HepG2 (cell line): ENCODE data around the gene SLC9A9. TPM values are rescaled to one million over a fixed set of nuclear protein-coding genes. Genes with fewer than 3 reads are reported as not detected.

Experiments
- ATAC-seq: fragments of 200-7000 bp; cut with Tn5 transposase; 3 replicates; pipeline ENCODE4 v1.9.1; 2020; ENCODE audit warnings: mild to moderate bottlenecking, moderate library complexity
- BruUV-seq: library from RNA; stranded (reverse); fragments of 400-500 nt; replicated peaks from 2 replicates; lab custom pipeline; 2021; lab: Mats Ljungman, UMichigan
- CTCF ChIA-PET: fragments of 300-600 bp; formaldehyde crosslinking; extraction: SDS; loops from one replicate; lab custom pipeline; 2021; ENCODE audit warnings: low total read pairs, inconsistent platforms, low intra/inter-chr PET ratio; lab: Yijun Ruan, JAX
- POLR2A ChIA-PET: fragments of 350-600 bp; sonication (Branson Sonifier 250); formaldehyde crosslinking; loops from one replicate; lab custom pipeline; 2020; ENCODE audit warnings: antibody characterized with exemption, inconsistent platforms; lab: Yijun Ruan, JAX
- DNase-seq: peaks from one replicate; pipeline ENCODE4 v3.0.0-alpha.2; 2015; ENCODE audit warnings: low spot score
- FAIRE-seq: peaks from 3 replicates; lab custom pipeline; 2011; peaks lifted over from hg19 to GRCh38; lab: Jason Lieb, UNC
- H2AFZ ChIP-seq: one replicate; pipeline ENCODE4 v1.6.1; 2011; ENCODE audit warnings: low read length, inconsistent platforms
- H3K27ac ChIP-seq: fragments of 300-600 bp; 3 replicates; pipeline ENCODE4 v1.8.0; 2011; ENCODE audit warnings: mixed run types, mild to moderate bottlenecking, mixed read lengths, low read length, inconsistent platforms; ENCODE audit not compliant: insufficient read depth; ENCODE audit errors: extremely low read length
- H3K27me3 ChIP-seq, 2 experiments: fragments of 200-600 bp in 1 of 2; 2 replicates in 1 of 2; 3 replicates in 1 of 2; pipeline versions ENCODE4 v1.6.0 to v1.8.0; 2011; ENCODE audit warnings: low read length in 2 of 2, mild to moderate bottlenecking in 2 of 2, moderate library complexity in 2 of 2, inconsistent platforms in 1 of 2; ENCODE audit not compliant: insufficient read depth in 2 of 2, control insufficient read depth in 1 of 2
- H3K36me3 ChIP-seq, 2 experiments: fragments of 200-600 bp in 1 of 2; replicated peaks in 1 of 2; 2 replicates in 1 of 2; 3 replicates in 1 of 2; pipeline versions ENCODE4 v1.5.1 to v1.8.0; 2011; ENCODE audit warnings: low read length in 2 of 2, inconsistent platforms in 1 of 2; ENCODE audit not compliant: insufficient read depth in 2 of 2, control insufficient read depth in 1 of 2
- H3K4me1 ChIP-seq: 2 replicates; pipeline ENCODE4 v1.5.1; 2012; ENCODE audit warnings: low read length, inconsistent platforms; ENCODE audit not compliant: insufficient read depth
- H3K4me2 ChIP-seq: 2 replicates; pipeline ENCODE4 v1.6.0; 2011; ENCODE audit warnings: low read depth, low read length, inconsistent platforms
- H3K4me3 ChIP-seq, 3 experiments: fragments of 200-600 bp in 1 of 3; sonication (generic), shearing (Covaris generic) in 1 of 3; replicated peaks in 1 of 3; 2 replicates each; pipeline ENCODE4 v1.5.1; 2011 to 2016; ENCODE audit warnings: low read length in 3 of 3, inconsistent platforms in 2 of 3, low read depth in 2 of 3, mild to moderate bottlenecking in 2 of 3, control low read depth in 1 of 3, mixed read lengths in 1 of 3; ENCODE audit not compliant: insufficient read depth in 1 of 3
- H3K79me2 ChIP-seq: one replicate; pipeline ENCODE4 v1.6.1; 2011; ENCODE audit warnings: low read length, inconsistent platforms; ENCODE audit not compliant: insufficient read depth
- H3K9ac ChIP-seq: 2 replicates; pipeline ENCODE4 v1.6.0; 2011; ENCODE audit warnings: mild to moderate bottlenecking, low read depth, low read length, inconsistent platforms; ENCODE audit not compliant: insufficient read depth
- H3K9me3 ChIP-seq: 2 replicates; pipeline ENCODE4 v1.5.1; 2012; ENCODE audit warnings: mild to moderate bottlenecking, low read length
- H4K20me1 ChIP-seq: 2 replicates; pipeline ENCODE4 v1.6.0; 2011; ENCODE audit warnings: inconsistent platforms, mild to moderate bottlenecking, low read length, moderate library complexity; ENCODE audit not compliant: insufficient read depth
- CENPT ChIP-seq: sonication (generic); formaldehyde crosslinking; IDR thresholded peaks from 2 replicates; pipeline ENCODE4 v1.8.0; 2022; ENCODE audit warnings: low read depth, mild to moderate bottlenecking, moderate library complexity, missing genetic modification reagents
- HNF4G ChIP-seq, 2 experiments: sonication (generic) in 1 of 2; formaldehyde crosslinking in 1 of 2; IDR thresholded peaks; 2 replicates each; pipeline versions ENCODE4 v1.4.0 to v1.6.1; 2011 to 2020; ENCODE audit warnings: borderline replicate concordance in 2 of 2, low read depth in 2 of 2, mild to moderate bottlenecking in 2 of 2, low read length in 1 of 2, missing genetic modification reagents in 1 of 2, moderate library complexity in 1 of 2
- MXD4 ChIP-seq: IDR thresholded peaks from 2 replicates; pipeline ENCODE4 v1.6.1; 2016; ENCODE audit warnings: mild to moderate bottlenecking, missing biosample characterization, missing genetic modification reagents
- NPAS2 ChIP-seq: sonication (generic); formaldehyde crosslinking; IDR thresholded peaks from 2 replicates; pipeline ENCODE4 v1.8.0; 2022; ENCODE audit warnings: mild to moderate bottlenecking, missing genetic modification reagents, borderline replicate concordance
- TAF1 ChIP-seq: sonication (generic); formaldehyde crosslinking; IDR thresholded peaks from 2 replicates; pipeline ENCODE4 v1.4.0; 2020; ENCODE audit warnings: missing genetic modification reagents
- ZNF205 ChIP-seq: IDR thresholded peaks from 2 replicates; pipeline ENCODE4 v1.6.1; 2018; ENCODE audit warnings: missing biosample characterization, missing genetic modification reagents
- ZNF230 ChIP-seq: sonication (generic); formaldehyde crosslinking; IDR thresholded peaks from 2 replicates; pipeline ENCODE4 v1.4.0; 2020; ENCODE audit warnings: mild to moderate bottlenecking, missing genetic modification reagents
- ZNF501 ChIP-seq: sonication (generic); formaldehyde crosslinking; IDR thresholded peaks from 2 replicates; pipeline ENCODE4 v1.5.1; 2020; ENCODE audit warnings: mild to moderate bottlenecking, moderate library complexity, missing genetic modification reagents
- WGBS: methylation state at CpG from one replicate; pipeline ENCODE4 v1.1.6; 2017; ENCODE audit warnings: low lambda C conversion rate; 5-methylcytosine and 5-hydroxymethylcytosine counted together
- in situ Hi-C: cut with HindIII; loops from 2 replicates; pipeline ENCODE4 v1.10.0; 2017; ENCODE audit warnings: low pct_unique_long_range_greater_than_20kb; ENCODE audit not compliant: extremely low pct_ligation_motif_present
- intact Hi-C: fragments of 100-400 bp; cut with micrococcal nuclease; formaldehyde crosslinking; loops from one replicate; pipeline ENCODE4 v1.10.0; 2022; ENCODE audit not compliant: unreplicated experiment
- polyA plus RNA-seq, 8 experiments: library from polyadenylated mRNA; depleted of rRNA in 3 of 8; stranded (reverse) in 7 of 8; unstranded in 1 of 8; fragments of >200 nt; fragmentation: Illumina TruSeq in 4 of 8; extraction: Trizol in 4 of 8; gene quantifications; 2 replicates each; pipeline versions ENCODE4 v1.2.1 to v1.2.3, GENCODE V29; 2011 to 2016; ENCODE audit warnings: low read depth in 4 of 8, missing spikeins in 1 of 8, mixed read lengths in 1 of 8; ENCODE audit not compliant: insufficient read depth in 1 of 8
- total RNA-seq, 5 experiments: library from RNA; depleted of rRNA; stranded (reverse); fragments of >200 nt; fragmentation: Illumina TruSeq; extraction: Trizol; gene quantifications; 2 replicates each; pipeline ENCODE4 v1.2.3, GENCODE V29; 2016; ENCODE audit warnings: low read depth in 1 of 5
- TF ChIP-seq, protein P1 (sequence below): sonication (generic); formaldehyde crosslinking; IDR thresholded peaks from 2 replicates; pipeline ENCODE4 v1.5.1; 2020; ENCODE audit warnings: missing genetic modification reagents, mild to moderate bottlenecking, borderline replicate concordance

Gene SLC9A9
- total and polyA plus RNA-seq, 2 of the 13 experiments (the other 11 are each of a cell fraction or from before 2014, with no cell fraction given): not detected

DNA sequence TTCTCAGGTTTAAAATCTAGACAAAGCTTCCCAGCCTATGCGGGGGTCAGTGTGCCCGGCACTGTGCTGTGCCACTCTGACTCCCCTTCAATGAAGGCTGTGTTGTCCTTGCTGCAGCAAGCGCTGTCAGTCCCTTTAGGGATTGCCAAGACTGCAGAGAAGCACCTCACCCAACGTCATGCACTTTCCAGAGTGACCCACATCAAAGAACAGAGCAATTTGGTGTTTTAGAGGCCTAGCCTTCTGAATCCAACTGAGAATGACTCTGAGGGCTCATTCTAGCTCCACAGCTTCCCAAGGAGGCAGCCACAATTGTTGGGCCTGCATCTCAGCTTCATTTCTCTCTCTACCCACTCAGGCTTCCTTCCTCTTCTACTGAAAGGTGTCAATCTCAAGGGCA is 26.4 kb downstream of the SLC9A9 start:
- 0% methylated on average over 1 of the region's 4 CpGs for WGBS
- no peak overlapping the region for H3K4me2 ChIP-seq
- no peak overlapping the region for H3K4me3 ChIP-seq
- no peaks in the 10 kb centered on the region for H3K79me2 ChIP-seq
- no peaks in the 10 kb centered on the region for H3K36me3 ChIP-seq
- no peaks in the 10 kb centered on the region for H3K27me3 ChIP-seq
- H3K9ac ChIP-seq: no peak overlapping the region
- no peaks in the 10 kb centered on the region for H3K9me3 ChIP-seq
- ChIA-PET CTCF (no interaction called here), POLR2A (no interaction called here)
- in situ Hi-C loops (no loop called here), intact Hi-C loops (no loop called here)
- no peaks in the 10 kb centered on the region for H3K4me1 ChIP-seq
- FAIRE-seq (no peak), DNase-seq (no peak), ATAC-seq (no peak)
- no TSS peak for BruUV-seq
- no peak for TF ChIP-seq CENPT (CRISPR knock-in tag)
- no peak for TF ChIP-seq TAF1 (CRISPR knock-in tag)
- TF ChIP-seq HNF4G (IDR thresholded peaks at IDR 0.05; ENCODE audit: borderline replicate concordance, low read depth, low read length): no peak
- no peak for TF ChIP-seq HNF4G (CRISPR knock-in tag; IDR thresholded peaks at IDR 0.05; ENCODE audit: borderline replicate concordance, low read depth)
- TF ChIP-seq MXD4 (CRISPR knock-in tag): no peak
- TF ChIP-seq ZNF205 (CRISPR knock-in tag): no peak
- no peak for TF ChIP-seq NPAS2 (CRISPR knock-in tag)
- TF ChIP-seq ZNF501 (CRISPR knock-in tag): no peak
- no peak for TF ChIP-seq ZNF230
- TF ChIP-seq, protein P1, sequence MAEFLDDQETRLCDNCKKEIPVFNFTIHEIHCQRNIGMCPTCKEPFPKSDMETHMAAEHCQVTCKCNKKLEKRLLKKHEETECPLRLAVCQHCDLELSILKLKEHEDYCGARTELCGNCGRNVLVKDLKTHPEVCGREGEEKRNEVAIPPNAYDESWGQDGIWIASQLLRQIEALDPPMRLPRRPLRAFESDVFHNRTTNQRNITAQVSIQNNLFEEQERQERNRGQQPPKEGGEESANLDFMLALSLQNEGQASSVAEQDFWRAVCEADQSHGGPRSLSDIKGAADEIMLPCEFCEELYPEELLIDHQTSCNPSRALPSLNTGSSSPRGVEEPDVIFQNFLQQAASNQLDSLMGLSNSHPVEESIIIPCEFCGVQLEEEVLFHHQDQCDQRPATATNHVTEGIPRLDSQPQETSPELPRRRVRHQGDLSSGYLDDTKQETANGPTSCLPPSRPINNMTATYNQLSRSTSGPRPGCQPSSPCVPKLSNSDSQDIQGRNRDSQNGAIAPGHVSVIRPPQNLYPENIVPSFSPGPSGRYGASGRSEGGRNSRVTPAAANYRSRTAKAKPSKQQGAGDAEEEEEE (CRISPR knock-in tag): no peak
- no peak overlapping the region for H2AFZ ChIP-seq
- H4K20me1 ChIP-seq: no peaks in the 10 kb centered on the region
- no peak overlapping the region for H3K27ac ChIP-seq
